HCT116 (cell line): ENCODE results near the gene HMGXB3. TPM values are rescaled to one million over a fixed set of nuclear protein-coding genes. Genes with fewer than 3 reads are reported as not detected.

Source experiments
- ATAC-seq: fragments of 200-7000 bp; cut with Tn5 transposase; 2 replicates; pipeline ENCODE4 v1.9.1; 2020; ENCODE audit warnings: mild to moderate bottlenecking, moderate library complexity
- BruUV-seq: library from RNA; stranded (reverse); fragments of 400-500 nt; replicated peaks from 2 replicates; lab custom pipeline; 2021; lab: Mats Ljungman, UMichigan
- CTCF ChIA-PET: fragments of 300-600 bp; sonication (Branson Sonifier 250); formaldehyde crosslinking; loops from one replicate; lab custom pipeline; 2021; ENCODE audit warnings: antibody characterized with exemption; lab: Charles Lee
- POLR2A ChIA-PET: fragments of 300-600, 350-600 bp; sonication (Branson Sonifier 250); formaldehyde crosslinking; loops from one replicate; lab custom pipeline; 2021; ENCODE audit warnings: antibody characterized with exemption; lab: Charles Lee
- RAD21 ChIA-PET, 2 experiments: fragments of 300-600 bp; sonication (Branson Sonifier 250); formaldehyde crosslinking; loops; one replicate each; lab custom pipeline; 2023; ENCODE audit warnings: low total read pairs in 2 of 2; ENCODE audit not compliant: uncharacterized antibody in 2 of 2, unreplicated experiment in 2 of 2, low non-redundant PET in 1 of 2; lab: Charles Lee
- DNase-seq: peaks from one replicate; pipeline ENCODE4 v3.0.0-alpha.2; 2010; ENCODE audit warnings: low read depth, low spot score
- H2AFZ ChIP-seq: fragments of 200-600 bp; shearing (Covaris generic), sonication (generic); 2 replicates; pipeline ENCODE4 v1.6.1; 2017; ENCODE audit warnings: low read depth, mixed run types, mixed read lengths, antibody characterized with exemption, low read length; ENCODE audit not compliant: poor library complexity, severe bottlenecking
- H3K27ac ChIP-seq: 2 replicates; pipeline ENCODE4 v1.5.1; 2012; ENCODE audit warnings: low read depth, low read length
- H3K27me3 ChIP-seq: fragments of 200-600 bp; sonication (generic); 2 replicates; pipeline ENCODE4 v1.6.1; 2016; ENCODE audit warnings: mixed run types, low read length, mixed read lengths; ENCODE audit not compliant: insufficient read depth
- H3K36me3 ChIP-seq, 2 experiments: fragments of 200-500 bp in 1 of 2; fragments of 200-600 bp in 1 of 2; sonication (Bioruptor generic) in 1 of 2; sonication (generic) in 1 of 2; 2 replicates each; pipeline versions ENCODE4 v1.5.1 to v1.6.1; 2014 to 2016; ENCODE audit warnings: low read length in 2 of 2, inconsistent platforms in 1 of 2, mixed read lengths in 1 of 2, mixed run types in 1 of 2; ENCODE audit not compliant: insufficient read depth in 2 of 2, control insufficient read depth in 1 of 2
- H3K4me1 ChIP-seq, 2 experiments: fragments of 200-600 bp in 1 of 2; sonication (generic) in 1 of 2; 2 replicates each; pipeline versions ENCODE4 v1.5.1 to v1.6.1; 2012 to 2017; ENCODE audit warnings: low read length in 2 of 2, inconsistent platforms in 1 of 2, mild to moderate bottlenecking in 1 of 2, mixed read lengths in 1 of 2, mixed run types in 1 of 2, moderate library complexity in 1 of 2; ENCODE audit not compliant: insufficient read depth in 2 of 2, control insufficient read depth in 1 of 2
- H3K4me2 ChIP-seq: fragments of 200-600 bp; sonication (generic); 2 replicates; pipeline ENCODE4 v1.6.1; 2017; ENCODE audit warnings: mixed run types, low read length, mixed read lengths
- H3K4me3 ChIP-seq, 2 experiments: fragments of 200-600 bp in 1 of 2; sonication (generic) in 1 of 2; replicated peaks in 1 of 2; 2 replicates each; pipeline ENCODE4 v1.5.1; 2011 to 2016; ENCODE audit warnings: low read length in 2 of 2, control low read depth in 1 of 2, low read depth in 1 of 2, mild to moderate bottlenecking in 1 of 2, mixed read lengths in 1 of 2, mixed run types in 1 of 2
- H3K79me2 ChIP-seq: fragments of 200-600 bp; sonication (generic); 2 replicates; pipeline ENCODE4 v1.6.1; 2017; ENCODE audit warnings: mild to moderate bottlenecking, mixed run types, low read length, moderate library complexity, mixed read lengths; ENCODE audit not compliant: insufficient read depth
- H3K9ac ChIP-seq: fragments of 200-600 bp; sonication (generic); 2 replicates; pipeline ENCODE4 v1.6.1; 2016; ENCODE audit warnings: low read length, mixed read lengths
- H3K9me2 ChIP-seq: fragments of 200-600 bp; sonication (generic), shearing (Covaris generic); 2 replicates; pipeline ENCODE4 v1.6.1; 2017; ENCODE audit warnings: mixed run types, mild to moderate bottlenecking, moderate library complexity; ENCODE audit not compliant: insufficient read depth
- H3K9me3 ChIP-seq, 2 experiments: fragments of 200-500 bp in 1 of 2; fragments of 200-600 bp in 1 of 2; sonication (Bioruptor generic) in 1 of 2; sonication (generic) in 1 of 2; 2 replicates each; pipeline ENCODE4 v1.6.1; 2014 to 2017; ENCODE audit warnings: low read length in 2 of 2, mixed read lengths in 2 of 2, inconsistent platforms in 1 of 2, low read depth in 1 of 2, mild to moderate bottlenecking in 1 of 2, mixed run types in 1 of 2, moderate library complexity in 1 of 2; ENCODE audit not compliant: control insufficient read depth in 1 of 2, insufficient read depth in 1 of 2
- H4K20me1 ChIP-seq: fragments of 200-600 bp; sonication (generic), shearing (Covaris generic); 2 replicates; pipeline ENCODE4 v1.6.1; 2017; ENCODE audit warnings: mixed run types, mild to moderate bottlenecking, moderate library complexity; ENCODE audit not compliant: insufficient read depth
- CBX3 ChIP-seq: IDR thresholded peaks from 2 replicates; pipeline ENCODE4 v1.6.1; 2012; ENCODE audit warnings: low read depth
- CEBPB ChIP-seq: IDR thresholded peaks from 2 replicates; pipeline ENCODE4 v1.6.1; 2012; ENCODE audit warnings: low read depth
- CTCF ChIP-seq, 3 experiments: fragments of 200-600 bp in 1 of 3; sonication (generic) in 1 of 3; IDR thresholded peaks in 2 of 3; conservative IDR thresholded peaks in 1 of 3; 2 replicates each; pipeline ENCODE4 v1.5.1; 2012 to 2017; ENCODE audit warnings: low read depth in 2 of 3, low read length in 2 of 3, antibody characterized with exemption in 1 of 3, borderline replicate concordance in 1 of 3, control low read depth in 1 of 3, mild to moderate bottlenecking in 1 of 3, mixed read lengths in 1 of 3, mixed run types in 1 of 3, moderate library complexity in 1 of 3; ENCODE audit not compliant: insufficient read depth in 1 of 3
- FOSL1 ChIP-seq: IDR thresholded peaks from 2 replicates; pipeline ENCODE4 v1.6.1; 2012; ENCODE audit warnings: low read depth
- JUND ChIP-seq: IDR thresholded peaks from 2 replicates; pipeline ENCODE4 v1.6.1; 2012
- POLR2AphosphoS5 ChIP-seq: IDR thresholded peaks from 2 replicates; pipeline ENCODE4 v1.6.1; 2011; ENCODE audit warnings: mild to moderate bottlenecking, low read depth, low read length, moderate library complexity
- RAD21 ChIP-seq: IDR thresholded peaks from 2 replicates; pipeline ENCODE4 v1.6.1; 2012; ENCODE audit warnings: low read depth, mild to moderate bottlenecking
- intact Hi-C: fragments of 100-400 bp; cut with micrococcal nuclease; formaldehyde crosslinking; loops from 2 replicates; pipeline ENCODE4 v1.10.0; 2022
- total RNA-seq: library from RNA; stranded (reverse); gene quantifications from one replicate; pipeline ENCODE4 v1.2.1, GENCODE V29; 2021; ENCODE audit not compliant: unreplicated experiment

The HMGXB3 gene
- total RNA-seq, 1 experiment from 2014 or later: 41.8 TPM

GRCh38 chr5:149990518-149991376, 9.8 kb upstream of the HMGXB3 start:
- no peaks in the 10 kb centered on the region for H3K4me1 ChIP-seq
- CTCF ChIA-PET: interaction anchor here (0.6 to 5.3 kb wide), 19 partner anchors 8 to 355 kb away, joined by 3 to 88 read pairs (median 7); partner anchors contain the start of genes HMGXB3, SLC26A2 and TIGD6
- RAD21 ChIA-PET: interaction anchor here (0.6 to 2.0 kb wide), 8 partner anchors 27 to 353 kb away, joined by 3 to 11 read pairs (median 4); partner anchors contain the start of gene SLC26A2 (in 1 of the 2)
- H3K27ac ChIP-seq: no peak overlapping the region
- no peaks in the 10 kb centered on the region for H3K9me3 ChIP-seq
- no peaks in the 10 kb centered on the region for H4K20me1 ChIP-seq
- H3K4me2 ChIP-seq: no peak overlapping the region
- ATAC-seq (peak; percentile 97), DNase-seq (peak; percentile 64)
- TF ChIP-seq CBX3: 0 out of 2 replicates have a peak, but pooled peaks have one; percentile 43
- peak; percentile 81 to 96 (median 88) for TF ChIP-seq CTCF (IDR thresholded peaks at IDR 0.05 in 2 of 3, conservative IDR thresholded peaks at IDR 0.05 in 1 of 3; ENCODE audit: borderline replicate concordance in 1 of 3, insufficient read depth in 1 of 3, low read depth in 2 of 3, low read length in 2 of 3)
- no peak for TF ChIP-seq POLR2AphosphoS5
- 0 out of 2 replicates have a peak, but pooled peaks have one; percentile 23 for TF ChIP-seq CEBPB
- TF ChIP-seq FOSL1: 0 out of 2 replicates have a peak, but pooled peaks have one; percentile 5
- TF ChIP-seq JUND: no peak
- TF ChIP-seq RAD21: peak; percentile 98
- H3K36me3 ChIP-seq: no peaks in the 10 kb centered on the region
- POLR2A ChIA-PET: interaction anchor here (0.9 to 1.2 kb wide), 2 partner anchors 24 to 157 kb away, joined by 3 to 4 read pairs; no protein-coding TSS in a partner anchor
- no peak overlapping the region for H2AFZ ChIP-seq
- H3K4me3 ChIP-seq: no peak overlapping the region
- intact Hi-C loops: loop anchor here (1.0 to 5.0 kb wide), 3 partner anchors 138 to 354 kb away; no protein-coding TSS in a partner anchor
- no TSS peak for BruUV-seq
- H3K79me2 ChIP-seq: no peaks in the 10 kb centered on the region
- no peaks in the 10 kb centered on the region for H3K9me2 ChIP-seq
- H3K9ac ChIP-seq: no peak overlapping the region
- no peaks in the 10 kb centered on the region for H3K27me3 ChIP-seq
